Transverse colon (tissue), 4 donors: ENCODE results near the gene VPS13D.

Experiments used
- EP300 ChIP-seq: sonication (generic); formaldehyde crosslinking; IDR thresholded peaks from one replicate; pipeline ENCODE4 v1.6.1; 2017; ENCODE audit warnings: antibody characterized with exemption, low read depth
- POLR2A ChIP-seq: fragments of 450-650 bp; IDR thresholded peaks from one replicate; pipeline ENCODE4 v1.6.1; 2016; ENCODE audit warnings: antibody characterized with exemption, mild to moderate bottlenecking, moderate library complexity
- POLR2AphosphoS5 ChIP-seq, 3 donors: sonication (generic); formaldehyde crosslinking; IDR thresholded peaks; one replicate each; pipeline ENCODE4 v1.6.1; 2016; ENCODE audit warnings: antibody characterized with exemption in 3 of 3
- TF ChIP-seq, protein P1 (sequence below), 5 experiments: fragments of 200-600 bp in 3 of 5; fragments of 450-650 bp in 2 of 5; sonication (generic) in 3 of 5; IDR thresholded peaks; 1 replicate in 2 of 5; 2 replicates in 3 of 5; pipeline ENCODE4 v1.5.1; 2016 to 2017; ENCODE audit warnings: antibody characterized with exemption in 5 of 5, inconsistent platforms in 3 of 5, mild to moderate bottlenecking in 2 of 5, moderate library complexity in 1 of 5

DNA sequence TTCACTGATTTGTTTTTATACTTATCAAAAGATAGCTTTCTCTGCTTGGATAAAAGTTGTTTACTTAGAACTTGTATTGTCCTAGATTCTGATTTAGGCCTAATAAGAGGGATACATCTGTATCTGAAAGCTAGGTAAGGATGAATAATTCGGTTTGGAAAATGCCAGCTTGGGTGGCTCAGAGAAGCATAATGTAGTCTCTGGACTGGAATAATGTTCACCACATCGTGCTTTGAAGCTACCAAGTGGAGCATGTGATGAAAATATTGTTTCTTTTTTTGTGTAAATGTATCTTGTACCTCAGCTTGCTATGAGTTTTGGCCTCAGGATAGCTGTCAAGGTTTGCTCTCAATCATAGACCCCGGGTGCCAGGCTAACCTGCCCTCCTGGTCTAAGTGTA lies 49.2 kb downstream of the VPS13D start:
- TF ChIP-seq, protein P1, sequence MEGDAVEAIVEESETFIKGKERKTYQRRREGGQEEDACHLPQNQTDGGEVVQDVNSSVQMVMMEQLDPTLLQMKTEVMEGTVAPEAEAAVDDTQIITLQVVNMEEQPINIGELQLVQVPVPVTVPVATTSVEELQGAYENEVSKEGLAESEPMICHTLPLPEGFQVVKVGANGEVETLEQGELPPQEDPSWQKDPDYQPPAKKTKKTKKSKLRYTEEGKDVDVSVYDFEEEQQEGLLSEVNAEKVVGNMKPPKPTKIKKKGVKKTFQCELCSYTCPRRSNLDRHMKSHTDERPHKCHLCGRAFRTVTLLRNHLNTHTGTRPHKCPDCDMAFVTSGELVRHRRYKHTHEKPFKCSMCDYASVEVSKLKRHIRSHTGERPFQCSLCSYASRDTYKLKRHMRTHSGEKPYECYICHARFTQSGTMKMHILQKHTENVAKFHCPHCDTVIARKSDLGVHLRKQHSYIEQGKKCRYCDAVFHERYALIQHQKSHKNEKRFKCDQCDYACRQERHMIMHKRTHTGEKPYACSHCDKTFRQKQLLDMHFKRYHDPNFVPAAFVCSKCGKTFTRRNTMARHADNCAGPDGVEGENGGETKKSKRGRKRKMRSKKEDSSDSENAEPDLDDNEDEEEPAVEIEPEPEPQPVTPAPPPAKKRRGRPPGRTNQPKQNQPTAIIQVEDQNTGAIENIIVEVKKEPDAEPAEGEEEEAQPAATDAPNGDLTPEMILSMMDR (IDR thresholded peaks at IDR 0.05): no peak
- TF ChIP-seq POLR2A (no peak), EP300 (no peak), POLR2AphosphoS5 (IDR thresholded peaks at IDR 0.05) (no peak)
